Tibial nerve (tissue), 4 donors: ENCODE data around the gene RAI14. TPM values are rescaled to one million over a fixed set of nuclear protein-coding genes. Genes with fewer than 3 reads are reported as not detected.

Experiments used
- DNase-seq, 2 donors: peaks; one replicate each; pipeline ENCODE4 v3.0.0-alpha.2; 2019; ENCODE audit warnings: low spot score in 2 of 2
- H3K27ac ChIP-seq, 4 donors: fragments of 200-600 bp; sonication (generic) in 3 of 4; one replicate each; pipeline ENCODE4 v1.5.1; 2017 to 2019; ENCODE audit warnings: mild to moderate bottlenecking in 1 of 4
- H3K27me3 ChIP-seq, 2 donors: fragments of 200-600 bp; sonication (generic) in 1 of 2; one replicate each; pipeline versions ENCODE4 v1.5.1 to v1.6.0; 2017 to 2019
- H3K36me3 ChIP-seq, 3 donors: fragments of 200-600 bp; sonication (generic); one replicate each; pipeline ENCODE4 v1.5.1; 2018 to 2019
- H3K4me1 ChIP-seq, 4 donors: fragments of 200-600 bp; sonication (generic) in 3 of 4; one replicate each; pipeline ENCODE4 v1.5.1; 2017 to 2019
- H3K4me3 ChIP-seq, 4 donors: fragments of 200-600 bp; sonication (generic) in 3 of 4; one replicate each; pipeline ENCODE4 v1.5.1; 2017 to 2019; ENCODE audit warnings: mild to moderate bottlenecking in 1 of 4, moderate library complexity in 1 of 4
- H3K9me3 ChIP-seq, 4 donors: fragments of 200-600 bp; sonication (generic) in 3 of 4; one replicate each; pipeline ENCODE4 v1.5.1; 2017 to 2019
- EP300 ChIP-seq, 2 donors: sonication (generic); formaldehyde crosslinking; IDR thresholded peaks; one replicate each; pipeline ENCODE4 v1.6.1; 2017; ENCODE audit warnings: antibody characterized with exemption in 2 of 2, mild to moderate bottlenecking in 1 of 2
- POLR2A ChIP-seq, 2 donors: fragments of 450-650 bp; IDR thresholded peaks; one replicate each; pipeline ENCODE4 v1.6.1; 2017; ENCODE audit warnings: antibody characterized with exemption in 2 of 2, mild to moderate bottlenecking in 2 of 2, moderate library complexity in 2 of 2
- WGBS, 2 donors: methylation state at CpG; one replicate each; pipeline ENCODE4 v1.1.5; 2018; 5-methylcytosine and 5-hydroxymethylcytosine counted together
- total RNA-seq, 4 donors: library from RNA; depleted of rRNA; stranded (reverse); fragments of >200 nt; gene quantifications; one replicate each; pipeline ENCODE4 v1.1.0, GENCODE V29; 2016
- TF ChIP-seq, protein P1 (sequence below), 5 experiments: fragments of 200-600 bp in 3 of 5; fragments of 450-650 bp in 2 of 5; sonication (generic) in 3 of 5; IDR thresholded peaks; one replicate each; pipeline ENCODE4 v1.5.1; 2016 to 2019; ENCODE audit warnings: antibody characterized with exemption in 5 of 5, mild to moderate bottlenecking in 3 of 5, moderate library complexity in 2 of 5

Gene RAI14
- total RNA-seq, 4 donors from 2014 or later = 42.8 to 72.2 (median 68.0) TPM

DNA sequence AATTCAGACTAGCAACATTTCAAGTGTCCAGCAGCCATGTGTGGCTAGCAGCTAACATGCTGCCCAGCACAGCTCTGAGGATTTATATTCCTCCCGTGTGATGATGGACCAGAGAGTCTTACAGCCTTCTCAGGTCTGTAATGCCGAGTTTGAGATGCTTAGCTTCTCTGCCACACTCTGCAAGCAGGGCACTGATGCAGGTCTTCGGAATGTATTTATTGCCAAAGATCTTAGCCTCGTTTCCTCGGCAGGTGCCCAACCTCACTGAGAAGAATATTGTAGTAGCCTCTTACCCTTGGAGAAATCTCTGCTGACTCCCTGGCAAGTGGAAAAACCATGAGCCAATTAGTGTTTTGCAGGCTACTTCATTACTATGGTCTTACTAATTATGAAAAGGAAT is 3.7 kb upstream of the RAI14 start:
- no peak for DNase-seq
- no peaks in the 10 kb centered on the region for H3K9me3 ChIP-seq
- no peaks in the 10 kb centered on the region for H3K36me3 ChIP-seq
- 53 to 58% methylated on average over 5 of the region's 5 CpGs for WGBS, 2 donors
- no peak overlapping the region for H3K4me3 ChIP-seq
- TF ChIP-seq EP300 (IDR thresholded peaks at IDR 0.05) (no peak), POLR2A (IDR thresholded peaks at IDR 0.05) (no peak)
- TF ChIP-seq, protein P1, sequence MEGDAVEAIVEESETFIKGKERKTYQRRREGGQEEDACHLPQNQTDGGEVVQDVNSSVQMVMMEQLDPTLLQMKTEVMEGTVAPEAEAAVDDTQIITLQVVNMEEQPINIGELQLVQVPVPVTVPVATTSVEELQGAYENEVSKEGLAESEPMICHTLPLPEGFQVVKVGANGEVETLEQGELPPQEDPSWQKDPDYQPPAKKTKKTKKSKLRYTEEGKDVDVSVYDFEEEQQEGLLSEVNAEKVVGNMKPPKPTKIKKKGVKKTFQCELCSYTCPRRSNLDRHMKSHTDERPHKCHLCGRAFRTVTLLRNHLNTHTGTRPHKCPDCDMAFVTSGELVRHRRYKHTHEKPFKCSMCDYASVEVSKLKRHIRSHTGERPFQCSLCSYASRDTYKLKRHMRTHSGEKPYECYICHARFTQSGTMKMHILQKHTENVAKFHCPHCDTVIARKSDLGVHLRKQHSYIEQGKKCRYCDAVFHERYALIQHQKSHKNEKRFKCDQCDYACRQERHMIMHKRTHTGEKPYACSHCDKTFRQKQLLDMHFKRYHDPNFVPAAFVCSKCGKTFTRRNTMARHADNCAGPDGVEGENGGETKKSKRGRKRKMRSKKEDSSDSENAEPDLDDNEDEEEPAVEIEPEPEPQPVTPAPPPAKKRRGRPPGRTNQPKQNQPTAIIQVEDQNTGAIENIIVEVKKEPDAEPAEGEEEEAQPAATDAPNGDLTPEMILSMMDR (IDR thresholded peaks at IDR 0.05) = no peak
- H3K27ac ChIP-seq = no peak overlapping the region
- H3K27me3 ChIP-seq = no peaks in the 10 kb centered on the region
- H3K4me1 ChIP-seq = peaks cover 0 to 22% (median under 1%) of the 10 kb centered on the region in 4 donors

DNA sequence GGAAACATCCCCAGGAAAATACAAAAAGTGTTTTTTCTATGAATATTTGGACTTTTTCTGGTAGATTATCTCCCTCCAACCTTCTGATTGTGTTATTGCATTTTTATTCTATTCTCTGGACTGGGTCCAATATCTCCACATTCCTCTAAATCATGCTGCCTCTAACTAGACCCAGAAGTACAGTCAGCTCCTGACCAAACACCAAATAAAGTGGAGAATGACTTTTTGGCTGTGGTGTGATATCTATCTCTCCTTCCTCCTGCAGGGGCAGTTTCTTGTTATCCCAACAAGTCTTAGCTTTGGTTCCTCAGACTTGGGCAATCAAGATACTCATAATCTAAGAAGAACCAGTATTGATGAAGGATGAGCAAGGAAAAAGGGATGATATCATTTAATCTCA is 3.2 kb upstream of the RAI14 start:
- no peak overlapping the region for H3K4me3 ChIP-seq
- TF ChIP-seq, protein P1 (IDR thresholded peaks at IDR 0.05) = no peak
- TF ChIP-seq POLR2A (IDR thresholded peaks at IDR 0.05) (no peak), EP300 (IDR thresholded peaks at IDR 0.05) (no peak)
- H3K27me3 ChIP-seq = no peaks in the 10 kb centered on the region
- no peaks in the 10 kb centered on the region for H3K36me3 ChIP-seq
- H3K4me1 ChIP-seq = peaks cover 0 to 26% (median 3%) of the 10 kb centered on the region in 4 donors
- peak overlapping the region in 1 of 4 donors; percentile 10 for H3K27ac ChIP-seq
- H3K9me3 ChIP-seq = no peaks in the 10 kb centered on the region
- no peak for DNase-seq

DNA sequence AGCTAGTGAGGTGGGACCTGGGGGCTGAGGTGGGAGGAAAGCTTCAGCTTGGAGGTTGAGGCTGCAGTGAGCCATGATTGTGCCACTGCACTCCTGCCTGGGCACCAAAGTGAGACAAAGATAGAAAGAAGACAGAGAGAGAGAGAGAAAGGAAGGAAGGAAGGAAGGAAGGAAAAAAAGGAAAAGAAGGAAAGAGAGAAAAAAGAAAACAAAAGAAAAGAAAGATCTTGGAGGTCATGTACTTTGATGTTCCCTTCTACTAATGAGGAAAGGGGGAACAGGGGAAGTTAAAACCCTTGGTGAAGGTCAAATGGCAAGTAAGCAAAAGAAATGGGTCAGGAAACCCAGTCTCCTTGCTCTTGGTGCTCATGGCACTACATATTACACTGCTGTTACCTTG is 2.4 kb upstream of the RAI14 start:
- Histone ChIP-seq H3K9me3 (no peaks in the 10 kb centered on the region), H3K4me3 (no peak overlapping the region), H3K36me3 (no peaks in the 10 kb centered on the region), H3K27me3 (no peaks in the 10 kb centered on the region), H3K27ac (no peak overlapping the region), H3K4me1 (peaks cover 0 to 34% (median 7%) of the 10 kb centered on the region in 4 donors)
- no peak for DNase-seq
- no peak for TF ChIP-seq POLR2A (IDR thresholded peaks at IDR 0.05)
- TF ChIP-seq, protein P1 (IDR thresholded peaks at IDR 0.05) = no peak
- TF ChIP-seq EP300 (IDR thresholded peaks at IDR 0.05) = no peak

DNA sequence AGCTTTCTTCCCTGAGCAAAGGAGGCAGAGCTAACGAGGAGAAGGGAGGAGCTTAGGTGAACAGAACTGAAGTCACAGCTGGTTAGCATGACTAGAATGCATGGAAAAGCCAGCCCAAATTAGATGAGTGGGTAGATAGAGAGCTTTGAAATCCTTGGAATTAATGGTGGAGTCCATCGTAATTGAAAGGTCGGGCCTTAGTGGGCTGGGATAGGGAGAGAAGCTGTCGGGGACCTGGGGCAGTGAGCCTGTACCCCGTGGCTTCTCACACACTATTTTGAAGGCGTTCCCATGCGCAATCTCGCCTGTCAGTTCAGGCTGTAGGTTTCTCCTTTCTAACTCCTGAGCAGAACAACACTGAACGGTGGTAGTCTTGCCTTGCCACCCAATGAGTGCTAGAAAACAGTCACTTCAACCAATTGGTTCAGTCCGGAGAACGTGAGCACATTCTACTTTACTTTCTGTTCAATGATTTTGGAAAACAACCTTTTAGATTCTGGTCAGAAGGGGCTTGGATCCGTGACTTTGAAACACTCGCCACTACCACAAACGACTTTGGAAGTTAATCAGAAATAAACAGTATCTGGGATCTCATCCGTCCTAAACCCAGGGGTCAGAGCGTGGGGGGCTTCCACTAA is 655 bp upstream of the RAI14 start:
- WGBS, 2 donors = 0 to 2% methylated on average over 16 of the region's 16 CpGs
- H3K4me1 ChIP-seq = peaks cover 0 to 40% (median 7%) of the 10 kb centered on the region in 4 donors
- H3K27me3 ChIP-seq = no peaks in the 10 kb centered on the region
- H3K4me3 ChIP-seq = peak overlapping the region; percentile 43 to 85 (median 76)
- H3K9me3 ChIP-seq = no peaks in the 10 kb centered on the region
- no peaks in the 10 kb centered on the region for H3K36me3 ChIP-seq
- peak; percentile 19 to 57 for DNase-seq
- peak overlapping the region; percentile 86 to 97 (median 92) for H3K27ac ChIP-seq
- TF ChIP-seq, protein P1 (IDR thresholded peaks at IDR 0.05) = no peak
- TF ChIP-seq POLR2A (IDR thresholded peaks at IDR 0.05) = peak in 1 of 2 donors; percentile 35
- TF ChIP-seq EP300 (IDR thresholded peaks at IDR 0.05) = peak in 1 of 2 donors; percentile 74

DNA sequence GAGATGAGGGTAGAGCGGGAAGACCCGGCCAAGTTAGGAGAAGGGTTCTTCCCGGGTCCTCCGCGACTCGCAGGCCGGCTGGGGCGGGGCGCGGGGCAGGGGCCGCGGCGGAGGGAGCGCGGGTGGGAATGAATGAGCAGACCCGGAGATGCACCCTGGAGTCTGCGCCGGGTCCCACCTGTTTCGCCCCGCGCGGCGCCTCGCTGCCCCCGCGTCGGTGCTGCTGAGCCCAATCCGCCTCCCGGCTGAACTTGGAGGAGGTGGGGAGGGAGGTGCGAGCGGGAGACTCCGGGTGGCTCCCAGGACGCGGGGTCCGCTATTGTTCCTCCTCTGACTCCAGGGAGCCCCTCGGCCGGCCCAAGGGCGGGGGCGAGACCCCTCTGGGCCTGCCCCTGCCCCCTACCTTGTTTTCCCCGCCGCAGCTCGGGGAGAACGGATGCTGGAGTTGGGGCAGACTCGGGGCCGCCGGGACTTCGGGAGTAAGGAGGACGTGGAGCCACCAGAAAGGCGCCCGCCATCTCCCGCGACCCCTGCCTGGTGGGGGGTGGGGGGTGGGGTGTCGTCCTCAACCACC is 659 bp downstream of the RAI14 start:
- peaks cover 0 to 41% (median 7%) of the 10 kb centered on the region in 4 donors for H3K4me1 ChIP-seq
- no peaks in the 10 kb centered on the region for H3K9me3 ChIP-seq
- 0 to 1% methylated on average over 24 to 43 of the region's 53 CpGs for WGBS, 2 donors
- H3K27ac ChIP-seq = peak overlapping the region; percentile 86 to 97 (median 92)
- H3K36me3 ChIP-seq = no peaks in the 10 kb centered on the region
- TF ChIP-seq EP300 (IDR thresholded peaks at IDR 0.05) (no peak), POLR2A (IDR thresholded peaks at IDR 0.05) (no peak)
- TF ChIP-seq, protein P1 (IDR thresholded peaks at IDR 0.05) = no peak
- H3K4me3 ChIP-seq = peak overlapping the region; percentile 43 to 85 (median 76)
- DNase-seq = no peak
- no peaks in the 10 kb centered on the region for H3K27me3 ChIP-seq
